HL-60/S4 treated with retinoic acid at 250 ng/mL for 4 days and 3 days (cell line): ENCODE results near the gene TM4SF20.

Experiments used
- in situ Hi-C: fragments of 300-500 bp; cut with MboI; formaldehyde crosslinking; loops from 2 replicates; pipeline ENCODE4 v1.7.0; 2022; ENCODE audit warnings: low sequenced_read_pairs

Gene TM4SF20

GRCh38 chr2:227379095-227379494 is at the start of gene TM4SF20:
Gene TM4SF20, minus strand, starts transcription at chr2:227379306. Its CDS starts 38 bp downstream, at chr2:227379268.
- in situ Hi-C loops: no loop called here

DNA sequence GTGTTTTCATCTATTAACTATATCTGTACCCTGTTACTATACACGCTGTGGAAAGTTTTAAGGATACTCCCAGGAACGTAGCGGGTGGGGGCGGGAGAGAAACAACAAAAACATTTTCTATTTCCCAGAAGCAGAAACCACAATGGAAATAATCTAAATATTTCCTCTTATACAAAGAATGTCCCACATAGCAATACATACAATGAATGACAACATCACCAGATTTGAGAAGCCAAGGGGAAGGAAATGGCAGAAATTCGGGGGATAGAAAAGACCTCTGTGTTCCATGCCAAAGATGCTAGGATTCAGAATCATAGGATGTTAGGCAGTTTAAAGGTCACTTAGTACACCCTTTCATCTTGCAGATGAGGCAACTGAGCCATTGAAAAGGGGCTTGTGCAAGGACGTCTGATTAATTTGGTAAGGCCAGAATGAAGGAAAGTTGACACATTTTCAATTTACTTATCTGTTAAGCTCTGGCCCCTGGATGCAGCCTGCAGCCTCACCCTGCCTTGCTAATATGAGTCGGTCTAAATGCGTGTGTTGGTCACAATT is 49.7 kb upstream of the TM4SF20 start:
- in situ Hi-C loops: no loop called here

DNA sequence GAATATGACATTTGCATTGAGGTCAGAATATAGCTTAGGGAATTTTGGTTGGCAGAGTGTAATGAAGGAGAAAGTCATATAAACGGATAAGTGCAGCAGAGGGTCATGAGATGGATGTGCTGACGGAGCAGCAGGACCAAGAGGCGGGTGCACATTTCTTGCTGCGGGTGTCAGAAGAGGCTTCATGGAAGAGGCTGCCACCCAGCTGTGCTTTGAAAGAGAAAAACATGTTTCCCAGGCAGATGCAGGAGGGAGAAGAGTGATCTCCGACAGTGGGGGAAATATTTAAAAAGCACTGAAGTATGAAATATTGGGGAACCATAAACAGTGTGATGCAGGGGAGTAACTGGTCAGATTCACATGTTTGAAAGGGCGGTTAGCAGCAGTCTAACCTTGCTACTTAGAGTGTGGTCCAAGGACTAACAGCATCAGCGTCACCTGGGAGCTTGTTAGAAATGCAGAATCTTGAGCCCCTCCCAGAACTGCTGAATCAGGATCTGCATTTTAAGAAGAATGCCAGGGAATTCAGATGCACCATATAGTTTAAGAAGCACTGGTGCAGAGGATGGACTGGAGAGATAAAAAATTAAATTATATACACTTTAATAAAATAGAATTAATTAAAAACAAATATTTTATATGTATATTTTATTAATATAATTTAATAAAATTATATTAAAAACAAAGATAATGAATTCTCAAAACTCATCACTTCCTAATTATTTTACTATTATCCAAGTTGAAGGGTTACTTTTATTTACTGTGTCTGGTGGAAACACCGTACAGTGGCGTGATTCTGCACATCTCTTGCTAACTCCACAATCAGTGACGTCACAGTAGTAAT is 44.8 kb upstream of the TM4SF20 start:
- in situ Hi-C loops: no loop called here

GRCh38 chr2:227420087-227421052 is 41.3 kb upstream of the TM4SF20 start:
- in situ Hi-C loops: no loop called here

GRCh38 chr2:227416701-227417100 is 37.6 kb upstream of the TM4SF20 start:
- in situ Hi-C loops: no loop called here

DNA sequence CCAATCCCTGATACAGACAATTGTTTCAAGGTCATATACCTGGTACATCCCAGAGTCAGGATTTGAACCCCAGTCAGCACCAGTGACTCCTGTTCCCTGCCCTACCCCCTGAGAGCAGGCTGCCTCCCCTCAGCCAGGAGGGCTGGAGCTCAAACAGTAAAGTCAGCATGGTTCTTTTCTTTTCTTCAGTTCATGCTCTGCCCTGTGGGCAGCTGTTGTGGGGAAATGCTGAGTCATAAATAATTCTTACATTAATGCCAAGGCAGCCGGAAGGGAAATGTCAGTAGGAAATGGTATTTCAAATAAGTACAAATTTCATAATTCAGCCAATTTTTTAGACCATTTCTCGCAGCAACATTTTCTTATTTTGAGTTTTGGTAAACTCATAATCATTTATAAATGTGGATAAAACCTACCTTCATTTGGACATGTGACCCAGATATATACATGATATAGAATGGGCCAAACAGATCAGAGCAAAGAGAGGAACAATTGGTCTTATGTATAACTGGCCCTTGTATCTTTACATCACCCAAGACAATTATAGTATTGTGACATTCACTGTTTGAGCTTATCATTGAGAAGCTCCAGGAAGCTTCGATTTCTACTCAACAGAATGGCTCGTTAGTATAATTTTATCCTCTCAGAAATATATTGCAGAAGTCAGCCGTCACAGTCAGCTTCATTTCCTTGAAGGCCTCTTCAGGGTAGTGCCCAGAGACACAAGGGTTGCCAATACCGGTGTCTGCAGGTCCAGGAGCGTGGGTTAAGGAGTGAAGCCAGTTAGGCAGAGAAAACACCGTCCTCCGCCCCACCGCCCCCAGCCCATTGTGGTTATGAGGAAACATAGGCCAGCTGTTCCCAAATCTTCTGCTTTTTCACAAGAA is 36.7 kb upstream of the TM4SF20 start:
- in situ Hi-C loops: no loop called here

DNA sequence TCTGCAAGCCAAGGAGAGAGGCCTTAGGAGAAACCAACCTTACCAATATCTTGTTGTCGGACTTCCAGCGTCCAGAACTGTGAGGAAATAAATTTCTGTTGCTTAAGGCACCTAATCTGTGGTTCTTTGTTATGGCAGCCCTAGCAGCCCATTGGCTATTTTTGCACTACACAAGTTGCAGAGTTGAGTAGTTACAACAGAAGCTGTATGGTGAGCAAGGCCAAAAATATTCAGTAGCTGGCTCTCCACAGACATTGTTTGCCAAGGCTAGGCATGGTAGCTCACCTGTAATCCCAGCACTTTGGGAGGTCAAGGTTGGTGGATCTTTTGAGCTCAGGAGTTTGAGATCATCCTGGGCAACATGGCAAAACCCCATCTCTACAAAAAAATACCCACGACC is 35.7 kb upstream of the TM4SF20 start:
- in situ Hi-C loops: no loop called here

- in situ Hi-C loops: no loop called here
Measured at GRCh38 chr2:227413371-227413770, 34.3 kb upstream of the TM4SF20 start.

DNA sequence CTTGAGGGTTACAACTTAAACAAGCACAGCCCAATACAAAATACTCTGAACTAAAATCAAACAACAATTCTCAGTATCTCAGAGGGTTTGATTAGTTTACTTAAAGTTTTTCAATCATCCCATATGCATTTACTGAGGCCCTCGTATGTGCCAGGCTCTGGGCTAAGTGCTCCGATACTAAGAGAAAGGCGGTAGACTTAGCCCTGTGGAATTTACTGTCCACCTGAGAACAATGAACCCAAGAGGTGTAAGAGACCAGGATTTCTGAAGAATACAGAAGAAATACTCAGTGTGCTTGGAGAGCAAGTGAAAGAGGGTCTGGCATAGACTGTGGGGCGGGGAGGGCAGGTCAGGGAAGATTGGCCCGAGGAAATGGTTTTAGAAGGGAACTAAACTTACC is 33.8 kb upstream of the TM4SF20 start:
- in situ Hi-C loops: no loop called here

- in situ Hi-C loops: no loop called here
Measured at GRCh38 chr2:227411990-227412350, 32.9 kb upstream of the TM4SF20 start.

GRCh38 chr2:227411320-227411989 is 32.3 kb upstream of the TM4SF20 start:
- in situ Hi-C loops: no loop called here

- in situ Hi-C loops: no loop called here
Measured at GRCh38 chr2:227410191-227410590, 31.1 kb upstream of the TM4SF20 start.

DNA sequence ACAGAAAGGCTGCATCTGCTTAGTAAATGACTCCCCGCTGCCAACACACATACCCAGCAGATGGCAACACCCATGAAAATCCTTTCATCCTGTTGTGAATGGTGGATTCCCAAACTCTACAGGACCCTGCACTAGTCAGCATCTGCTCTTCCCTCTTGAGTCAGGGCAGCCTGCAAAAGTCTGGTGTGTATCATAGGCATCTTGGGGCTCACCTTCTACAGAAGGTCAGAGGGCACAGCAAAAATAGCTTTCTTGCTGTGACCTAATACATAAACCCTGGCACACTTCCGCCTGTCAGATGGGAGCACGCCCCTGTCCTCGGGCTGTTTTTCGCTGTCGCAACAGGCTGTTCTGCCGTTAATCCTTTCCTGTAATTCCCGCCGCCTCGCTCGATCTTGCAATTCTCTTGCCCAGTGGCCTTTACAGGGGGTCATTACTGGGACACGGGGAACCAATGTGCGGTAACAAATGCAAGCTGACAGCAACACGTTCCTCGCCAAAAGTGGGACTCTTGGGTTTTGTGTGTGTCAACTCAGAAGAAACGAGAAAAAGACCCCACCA is 28.6 kb upstream of the TM4SF20 start:
- in situ Hi-C loops: no loop called here

DNA sequence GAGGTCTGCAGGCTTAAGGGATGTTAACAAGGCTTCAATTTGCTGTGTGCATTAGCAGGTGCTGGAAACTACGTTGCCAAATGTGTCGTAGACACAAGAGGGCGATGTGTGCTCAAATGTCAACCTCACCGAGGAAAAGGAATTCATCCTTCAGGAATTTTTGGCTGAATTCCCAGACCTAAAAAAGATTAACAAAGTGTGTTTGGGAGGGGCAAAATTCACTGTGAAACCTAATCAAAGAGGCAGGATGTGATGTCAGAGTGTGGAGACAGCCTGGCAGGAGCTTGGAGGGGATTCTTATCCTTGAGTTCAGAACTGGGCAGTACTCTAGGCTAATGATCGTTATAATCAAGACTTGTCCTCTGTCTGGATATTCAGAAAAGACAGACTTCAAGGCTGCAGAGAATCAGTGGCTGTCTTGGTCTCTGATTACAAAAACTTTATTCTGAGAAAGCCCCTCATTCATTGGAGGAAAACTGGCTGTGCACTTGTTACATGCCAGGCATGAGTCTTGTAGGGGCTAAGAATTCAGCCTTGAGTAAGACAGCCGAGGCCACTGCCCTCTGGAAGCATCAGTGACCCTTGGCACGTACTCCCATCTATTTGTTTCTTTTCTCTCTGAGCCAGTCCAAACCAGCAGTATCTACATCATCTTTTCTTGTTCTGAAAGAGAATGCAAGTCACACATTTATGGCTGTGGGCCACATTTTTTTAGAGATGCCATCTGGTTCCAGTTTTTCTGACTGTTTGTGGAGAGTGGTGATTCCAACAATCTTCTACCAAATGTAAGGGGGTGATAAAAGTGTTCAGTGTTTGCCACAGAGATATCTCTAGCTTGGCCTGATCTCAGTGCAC is 27.3 kb upstream of the TM4SF20 start:
- in situ Hi-C loops: no loop called here

GRCh38 chr2:227404585-227405271 is 25.6 kb upstream of the TM4SF20 start:
- in situ Hi-C loops: no loop called here

DNA sequence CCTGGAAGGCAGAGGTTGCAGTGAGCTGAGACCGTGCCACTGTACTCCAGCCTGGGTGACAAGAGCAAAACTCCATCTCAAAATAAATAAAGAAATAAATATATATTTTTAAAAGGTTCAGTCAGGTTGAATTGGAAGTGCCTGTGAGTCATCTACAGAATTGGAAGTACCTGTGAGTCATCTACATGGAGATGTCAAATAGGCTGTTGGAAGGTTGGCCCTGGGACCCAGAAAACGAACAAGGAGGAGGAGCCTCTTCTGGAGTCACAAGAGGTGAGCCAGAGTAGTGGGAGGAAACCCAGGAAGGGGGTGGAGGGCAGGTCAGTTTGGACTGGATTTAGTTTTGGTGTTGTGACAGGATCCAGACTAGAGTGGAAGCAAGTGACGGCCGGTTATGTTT is 23.9 kb upstream of the TM4SF20 start:
- in situ Hi-C loops: no loop called here

GRCh38 chr2:227402321-227402720 is 23.2 kb upstream of the TM4SF20 start:
- in situ Hi-C loops: no loop called here

DNA sequence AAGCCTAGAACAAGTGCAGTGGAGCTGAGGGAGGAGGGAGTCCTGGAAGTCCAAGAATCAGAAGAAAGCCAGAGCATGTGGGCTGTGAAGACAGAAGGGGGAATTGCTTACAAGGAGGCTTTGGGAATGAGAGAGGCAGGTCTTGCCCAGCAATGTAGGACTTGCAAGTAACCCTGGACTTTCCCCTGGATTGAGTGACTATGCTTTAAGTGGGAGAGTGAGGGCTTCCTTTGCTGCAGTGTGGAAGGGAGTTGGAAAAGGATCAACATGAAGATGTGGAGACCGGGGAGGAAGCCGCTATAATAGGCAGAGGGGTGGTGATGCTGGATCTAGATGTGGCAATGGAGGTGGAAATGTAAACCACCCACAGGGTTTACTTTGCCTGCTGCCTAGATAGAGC is 22.4 kb upstream of the TM4SF20 start:
- in situ Hi-C loops: no loop called here
